HG03520 (cell line): ENCODE data around the gene ECM2.

Source experiments
- ATAC-seq: cut with Tn5 transposase; IDR thresholded peaks from one replicate; pipeline ENCODE4 v1.9.1; 2021; ENCODE audit warnings: mild to moderate bottlenecking, moderate library complexity; ENCODE audit not compliant: unreplicated experiment

ECM2 gene

GRCh38 chr9:92528522-92528849, 7.3 kb downstream of the ECM2 start:
- ATAC-seq = no peak

- no peak for ATAC-seq
Measured at GRCh38 chr9:92527832-92528521, 7.8 kb downstream of the ECM2 start.

- no peak for ATAC-seq
Measured at GRCh38 chr9:92527291-92527828, 8.4 kb downstream of the ECM2 start.

GRCh38 chr9:92525306-92525705, 10.5 kb downstream of the ECM2 start:
- no peak for ATAC-seq

- no peak for ATAC-seq
Measured at GRCh38 chr9:92524881-92525280, 10.9 kb downstream of the ECM2 start.

- ATAC-seq = no peak
Measured at GRCh38 chr9:92522983-92523970, 12.5 kb downstream of the ECM2 start.

GRCh38 chr9:92520837-92521236, 15.0 kb downstream of the ECM2 start:
- ATAC-seq = no peak

- ATAC-seq = no peak
Measured at GRCh38 chr9:92518199-92518598, 17.6 kb downstream of the ECM2 start.

- ATAC-seq = no peak
Measured at GRCh38 chr9:92517046-92517445, 18.7 kb downstream of the ECM2 start.

GRCh38 chr9:92516521-92516920, 19.3 kb downstream of the ECM2 start:
- ATAC-seq = no peak

GRCh38 chr9:92514635-92515034, 21.2 kb downstream of the ECM2 start:
- no peak for ATAC-seq

GRCh38 chr9:92513349-92513748, 22.4 kb downstream of the ECM2 start:
- no peak for ATAC-seq

GRCh38 chr9:92512622-92513021, 23.2 kb downstream of the ECM2 start:
- no peak for ATAC-seq

- ATAC-seq = no peak
Measured at GRCh38 chr9:92510747-92511146, 25.0 kb downstream of the ECM2 start.

- no peak for ATAC-seq
Measured at GRCh38 chr9:92509050-92509449, 26.7 kb downstream of the ECM2 start.

GRCh38 chr9:92508018-92508820, 27.6 kb downstream of the ECM2 start:
- no peak for ATAC-seq

- ATAC-seq = no peak
Measured at GRCh38 chr9:92507496-92507895, 28.3 kb downstream of the ECM2 start.

- ATAC-seq = no peak
Measured at GRCh38 chr9:92507005-92507404, 28.8 kb downstream of the ECM2 start.

GRCh38 chr9:92506184-92506857, 29.5 kb downstream of the ECM2 start:
- no peak for ATAC-seq

GRCh38 chr9:92504881-92505280, 30.9 kb downstream of the ECM2 start:
- no peak for ATAC-seq

GRCh38 chr9:92503156-92503555, 32.6 kb downstream of the ECM2 start:
- ATAC-seq = no peak
